Lung (tissue), 16 donors: ENCODE measurements around the gene MPIG6B. TPM values are rescaled to one million over a fixed set of nuclear protein-coding genes. Genes with fewer than 3 reads are reported as not detected.

ENCODE experiments used
- ATAC-seq: fragments of 200-7000 bp; cut with Tn5 transposase; one replicate; pipeline ENCODE4 v1.9.1; 2020; ENCODE audit warnings: moderate number of reproducible peaks; ENCODE audit not compliant: insufficient read depth, low FRiP score
- DNase-seq, 3 donors: peaks; one replicate each; pipeline ENCODE4 v3.0.0-alpha.2; 2013 to 2017
- H3K27ac ChIP-seq, 2 donors: one replicate each; pipeline ENCODE4 v1.5.1; 2013; ENCODE audit warnings: mild to moderate bottlenecking in 2 of 2, moderate library complexity in 2 of 2, control low read depth in 1 of 2, inconsistent platforms in 1 of 2, low read depth in 1 of 2, low read length in 1 of 2
- H3K27me3 ChIP-seq, 3 donors: one replicate each; pipeline ENCODE4 v1.5.1; 2013; ENCODE audit warnings: low read length in 2 of 3; ENCODE audit not compliant: control insufficient read depth in 3 of 3, insufficient read depth in 3 of 3
- H3K36me3 ChIP-seq, 4 donors: one replicate each; pipeline ENCODE4 v1.5.1; 2013; ENCODE audit warnings: low read length in 4 of 4, mild to moderate bottlenecking in 1 of 4, moderate library complexity in 1 of 4; ENCODE audit not compliant: control insufficient read depth in 4 of 4, insufficient read depth in 4 of 4
- H3K4me1 ChIP-seq, 5 donors: one replicate each; pipeline ENCODE4 v1.5.1; 2013; ENCODE audit warnings: low read length in 5 of 5, mild to moderate bottlenecking in 2 of 5, moderate library complexity in 1 of 5; ENCODE audit not compliant: control insufficient read depth in 5 of 5, insufficient read depth in 5 of 5
- H3K4me3 ChIP-seq: one replicate; pipeline ENCODE4 v1.5.1; 2013; ENCODE audit warnings: mild to moderate bottlenecking, control low read depth, moderate library complexity
- H3K9ac ChIP-seq, 2 donors: one replicate each; pipeline ENCODE4 v1.5.1; 2013; ENCODE audit warnings: low read length in 2 of 2, control low read depth in 1 of 2; ENCODE audit not compliant: insufficient read depth in 1 of 2
- H3K9me3 ChIP-seq, 4 donors: one replicate each; pipeline ENCODE4 v1.5.1; 2013; ENCODE audit warnings: low read length in 3 of 4, mild to moderate bottlenecking in 1 of 4, moderate library complexity in 1 of 4; ENCODE audit not compliant: control insufficient read depth in 4 of 4, insufficient read depth in 3 of 4
- WGBS, 2 donors: extraction: QIAGEN DNeasy Blood & Tissue Kit; methylation state at CpG; one replicate each; pipeline ENCODE4 v1.1.7; 2013; 5-methylcytosine and 5-hydroxymethylcytosine counted together
- long read RNA-seq, 5 donors: transcript quantifications; one replicate each; lab custom pipeline, GENCODE V29; 2026
- polyA plus RNA-seq, 2 donors: library from polyadenylated mRNA; stranded (reverse); fragments of 200-250 nt; gene quantifications; one replicate each; pipeline ENCODE4 v1.2.1, GENCODE V29; 2013
- total RNA-seq, 2 donors: library from RNA; depleted of rRNA in 1 of 2; stranded (reverse); fragments of >200 nt in 1 of 2; gene quantifications; one replicate each; pipeline ENCODE4 v1.2.1, GENCODE V29; 2014 to 2021
- TF ChIP-seq, protein P1 (sequence below): IDR thresholded peaks from 2 replicates; pipeline ENCODE4 v1.5.1; 2012; ENCODE audit warnings: mild to moderate bottlenecking; ENCODE audit errors: control extremely low read depth, extremely low read depth
- donor health status: control.
- donor health status: control.
- donor health status: Bipolar disorder and iron deficiency.
- donor health status: healthy.
- donor health status: DM: yes; HTN: yes; CAD: no.

Gene MPIG6B, protein sequence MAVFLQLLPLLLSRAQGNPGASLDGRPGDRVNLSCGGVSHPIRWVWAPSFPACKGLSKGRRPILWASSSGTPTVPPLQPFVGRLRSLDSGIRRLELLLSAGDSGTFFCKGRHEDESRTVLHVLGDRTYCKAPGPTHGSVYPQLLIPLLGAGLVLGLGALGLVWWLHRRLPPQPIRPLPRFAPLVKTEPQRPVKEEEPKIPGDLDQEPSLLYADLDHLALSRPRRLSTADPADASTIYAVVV
- total RNA-seq (1 to 10 TPM in 1 of 2 donors, under 1 TPM in 1; 0.64 to 1.1 TPM), polyA plus RNA-seq (1 to 10 TPM in 1 of 2 donors, under 1 TPM in 1; 0.45 to 2.3 TPM)
- long read RNA-seq, donor 1: 0 reads
- long read RNA-seq, donor 2, partial matches to known transcripts: 0 of 2 reads
- long read RNA-seq, donor 2, other reads (novel, unspliced or antisense): 0 of 2 reads
- long read RNA-seq, donor 3: 0 reads
- long read RNA-seq, donor 4: 0 reads
- long read RNA-seq, donor 5: 0 reads

DNA sequence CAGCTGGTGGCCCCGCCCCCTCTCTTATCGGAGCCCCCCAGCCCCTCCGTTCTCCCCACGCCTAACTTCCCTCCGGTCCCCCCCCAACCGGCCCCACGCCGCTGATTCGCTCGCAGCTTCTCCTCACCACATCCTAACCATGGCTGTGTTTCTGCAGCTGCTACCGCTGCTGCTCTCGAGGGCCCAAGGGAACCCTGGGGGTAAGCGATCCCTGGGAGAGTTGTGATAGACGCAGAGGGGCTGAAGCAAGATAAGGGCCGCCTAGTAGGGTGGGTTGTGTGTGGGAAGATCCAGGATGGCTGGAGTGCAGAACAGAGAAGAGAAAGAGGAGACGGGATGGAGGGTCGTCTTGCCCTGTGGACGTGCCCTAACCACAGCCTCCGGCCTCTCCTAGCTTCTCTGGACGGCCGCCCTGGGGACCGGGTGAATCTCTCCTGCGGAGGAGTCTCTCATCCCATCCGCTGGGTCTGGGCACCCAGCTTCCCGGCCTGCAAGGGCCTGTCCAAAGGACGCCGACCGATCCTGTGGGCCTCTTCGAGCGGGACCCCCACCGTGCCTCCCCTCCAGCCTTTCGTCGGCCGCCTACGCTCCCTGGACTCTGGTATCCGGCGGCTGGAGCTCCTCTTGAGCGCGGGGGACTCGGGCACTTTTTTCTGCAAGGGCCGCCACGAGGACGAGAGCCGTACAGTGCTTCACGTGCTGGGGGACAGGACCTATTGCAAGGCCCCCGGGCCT is at the start of gene MPIG6B:
TSS of gene MPIG6B (plus strand) at position 129 of the 735 bp plus-strand sequence. CDS start at position 140, 11 bp downstream.
- no peak within 1 kb of the TSS for H3K27ac ChIP-seq
- no peak within 1 kb of the TSS for H3K4me3 ChIP-seq
- no peaks in the 10 kb centered on the region for H3K9me3 ChIP-seq
- 62 to 73% methylated on average over 46 of the region's 46 CpGs for WGBS, 2 donors
- H3K27me3 ChIP-seq: no peaks in the 10 kb centered on the region
- peaks cover 0 to 11% (median 2%) of the 10 kb centered on the region in 5 donors for H3K4me1 ChIP-seq
- ATAC-seq: no peak
- no peak within 1 kb of the TSS for H3K9ac ChIP-seq
- peaks cover 0 to 23% (median 16%) of the 10 kb centered on the region in 4 donors for H3K36me3 ChIP-seq
- TF ChIP-seq, protein P1, sequence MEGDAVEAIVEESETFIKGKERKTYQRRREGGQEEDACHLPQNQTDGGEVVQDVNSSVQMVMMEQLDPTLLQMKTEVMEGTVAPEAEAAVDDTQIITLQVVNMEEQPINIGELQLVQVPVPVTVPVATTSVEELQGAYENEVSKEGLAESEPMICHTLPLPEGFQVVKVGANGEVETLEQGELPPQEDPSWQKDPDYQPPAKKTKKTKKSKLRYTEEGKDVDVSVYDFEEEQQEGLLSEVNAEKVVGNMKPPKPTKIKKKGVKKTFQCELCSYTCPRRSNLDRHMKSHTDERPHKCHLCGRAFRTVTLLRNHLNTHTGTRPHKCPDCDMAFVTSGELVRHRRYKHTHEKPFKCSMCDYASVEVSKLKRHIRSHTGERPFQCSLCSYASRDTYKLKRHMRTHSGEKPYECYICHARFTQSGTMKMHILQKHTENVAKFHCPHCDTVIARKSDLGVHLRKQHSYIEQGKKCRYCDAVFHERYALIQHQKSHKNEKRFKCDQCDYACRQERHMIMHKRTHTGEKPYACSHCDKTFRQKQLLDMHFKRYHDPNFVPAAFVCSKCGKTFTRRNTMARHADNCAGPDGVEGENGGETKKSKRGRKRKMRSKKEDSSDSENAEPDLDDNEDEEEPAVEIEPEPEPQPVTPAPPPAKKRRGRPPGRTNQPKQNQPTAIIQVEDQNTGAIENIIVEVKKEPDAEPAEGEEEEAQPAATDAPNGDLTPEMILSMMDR: no peak
- DNase-seq: no peak

DNA sequence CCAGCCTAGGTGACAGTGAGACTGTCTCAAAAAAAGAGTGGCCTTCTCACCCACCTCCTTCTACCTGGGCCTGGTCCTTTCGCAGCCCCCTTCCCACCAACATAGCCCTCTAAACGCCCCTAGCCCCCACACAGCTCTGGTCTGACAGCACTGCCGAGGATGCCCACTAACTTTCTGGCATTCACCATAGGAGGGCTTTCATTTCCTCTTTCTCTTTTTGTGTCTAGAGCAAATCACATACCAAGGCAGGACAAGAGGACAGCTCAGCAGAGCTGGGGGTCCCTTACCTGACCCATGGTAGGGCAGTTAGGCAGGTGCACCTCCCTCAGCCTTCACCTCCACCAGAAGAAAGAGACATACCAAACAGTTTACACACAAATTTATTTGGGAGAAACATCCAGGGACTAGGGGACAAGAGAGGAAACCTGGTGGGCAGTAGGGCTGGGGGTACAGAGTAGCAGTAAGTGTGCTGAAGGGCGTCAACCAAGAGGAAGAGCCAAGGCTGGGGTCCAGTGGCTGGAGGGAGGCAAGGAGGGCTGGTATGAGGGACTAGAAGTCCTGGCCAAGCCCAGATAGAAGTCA is 46.8 kb upstream of the MPIG6B start:
- H3K27me3 ChIP-seq: no peaks in the 10 kb centered on the region
- H3K4me1 ChIP-seq: peaks cover 0 to 12% (median 4%) of the 10 kb centered on the region in 5 donors
- ATAC-seq (no peak), DNase-seq (no peak)
- H3K36me3 ChIP-seq: peaks cover 2 to 19% (median 6%) of the 10 kb centered on the region in 4 donors
- 84% methylated on average over 4 of the region's 4 CpGs for WGBS, 2 donors
- no peaks in the 10 kb centered on the region for H3K9me3 ChIP-seq
- H3K9ac ChIP-seq: no peak overlapping the region
- no peak overlapping the region for H3K27ac ChIP-seq
- no peak overlapping the region for H3K4me3 ChIP-seq
- TF ChIP-seq, protein P1: no peak

DNA sequence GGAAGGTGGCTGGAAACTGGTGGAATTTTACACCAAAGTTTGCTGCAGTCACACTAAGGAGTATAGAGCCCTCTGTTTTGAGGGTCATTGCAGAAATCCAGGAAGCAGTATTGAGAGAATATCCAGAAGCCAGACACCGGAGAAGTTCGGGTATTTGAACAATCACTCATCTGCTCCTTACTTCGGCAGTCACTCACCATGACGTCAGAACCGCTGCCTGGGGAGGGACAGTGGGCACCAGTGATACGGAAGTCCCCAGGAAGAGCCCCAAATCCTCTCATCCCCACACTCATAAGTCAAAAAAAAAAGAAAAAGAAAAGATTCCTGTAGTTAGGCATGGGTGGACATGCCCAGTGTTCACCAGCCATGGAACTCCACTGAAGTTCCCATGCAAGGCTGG is 46.3 kb upstream of the MPIG6B start:
- WGBS, 2 donors: 83 to 84% methylated on average over 6 of the region's 6 CpGs

More for the DNA sequence above, 46.3 kb upstream of the MPIG6B start:
- Histone ChIP-seq H3K9me3 (no peaks in the 10 kb centered on the region), H3K9ac (no peak overlapping the region), H3K36me3 (peaks cover 2 to 14% (median 3%) of the 10 kb centered on the region in 4 donors), H3K27ac (no peak overlapping the region), H3K4me1 (peaks cover 0 to 15% (median 4%) of the 10 kb centered on the region in 5 donors), H3K4me3 (no peak overlapping the region), H3K27me3 (no peaks in the 10 kb centered on the region)
- TF ChIP-seq, protein P1: no peak
- DNase-seq (no peak), ATAC-seq (no peak)
